GM12878 (cell line): ENCODE data around the gene FBXL7. TPM values are rescaled to one million over a fixed set of nuclear protein-coding genes. Genes with fewer than 3 reads are reported as not detected.

Experiments used
- ATAC-seq: fragments of 200-7000 bp; cut with Tn5 transposase; 3 replicates; pipeline ENCODE4 v1.9.1; 2020; ENCODE audit warnings: mild to moderate bottlenecking, moderate library complexity
- BruUV-seq: library from RNA; stranded (reverse); fragments of 400-500 nt; replicated peaks from 2 replicates; lab custom pipeline; 2021; lab: Mats Ljungman, UMichigan
- CTCF ChIA-PET: fragments of 300-600 bp; sonication (Branson Sonifier 250); formaldehyde crosslinking; extraction: SDS; loops from one replicate; lab custom pipeline; 2021; ENCODE audit warnings: inconsistent platforms; lab: Yijun Ruan, JAX
- POLR2A ChIA-PET: fragments of 350-600 bp; formaldehyde crosslinking; extraction: SDS; loops from one replicate; lab custom pipeline; 2021; ENCODE audit warnings: inconsistent platforms; lab: Charles Lee
- RAD21 ChIA-PET: fragments of 300-600 bp; sonication (Branson Sonifier 250); formaldehyde crosslinking; loops from one replicate; lab custom pipeline; 2023; ENCODE audit warnings: antibody characterized with exemption; ENCODE audit not compliant: unreplicated experiment; lab: Charles Lee
- SMC1A ChIA-PET: fragments of 300-600 bp; sonication (Branson Sonifier 250); formaldehyde crosslinking; loops from one replicate; lab custom pipeline; 2023; ENCODE audit not compliant: unreplicated experiment, uncharacterized antibody; lab: Charles Lee
- DNase-seq: peaks from one replicate; pipeline ENCODE4 v3.0.0-alpha.2; 2011; ENCODE audit warnings: low read depth, low spot score
- FAIRE-seq: peaks from 3 replicates; lab custom pipeline; 2011; peaks lifted over from hg19 to GRCh38; lab: Jason Lieb, UNC
- H2AFZ ChIP-seq: 2 replicates; pipeline ENCODE4 v1.6.0; 2011; ENCODE audit warnings: low read depth, low read length, control low read depth; ENCODE audit not compliant: control insufficient read depth
- H3K27ac ChIP-seq: 2 replicates; pipeline ENCODE4 v1.5.1; 2011; ENCODE audit warnings: control low read depth; ENCODE audit not compliant: control insufficient read depth, insufficient read depth
- H3K27me3 ChIP-seq, 2 experiments: replicated peaks in 1 of 2; 2 replicates each; pipeline versions ENCODE4 v1.6.0 to v1.6.1; 2011; ENCODE audit warnings: low read length in 1 of 2; ENCODE audit not compliant: control insufficient read depth in 2 of 2, insufficient read depth in 2 of 2
- H3K36me3 ChIP-seq, 2 experiments: 2 replicates each; pipeline ENCODE4 v1.5.1; 2011; ENCODE audit warnings: low read length in 1 of 2; ENCODE audit not compliant: control insufficient read depth in 2 of 2, insufficient read depth in 2 of 2
- H3K4me1 ChIP-seq: 2 replicates; pipeline ENCODE4 v1.6.1; 2011; ENCODE audit warnings: mild to moderate bottlenecking, low read length, moderate library complexity, mixed read lengths; ENCODE audit not compliant: control insufficient read depth, insufficient read depth
- H3K4me2 ChIP-seq: 2 replicates; pipeline ENCODE4 v1.6.0; 2011; ENCODE audit warnings: control low read depth; ENCODE audit not compliant: control insufficient read depth, insufficient read depth
- H3K4me3 ChIP-seq: fragments of 200-600 bp; sonication (generic); 2 replicates; pipeline ENCODE4 v1.5.1; 2016
- H3K79me2 ChIP-seq: 2 replicates; pipeline ENCODE4 v1.6.0; 2011; ENCODE audit warnings: low read length; ENCODE audit not compliant: control insufficient read depth, insufficient read depth
- H3K9ac ChIP-seq: 2 replicates; pipeline ENCODE4 v1.8.0; 2011; ENCODE audit warnings: low read length, control low read depth, mixed read lengths; ENCODE audit not compliant: control insufficient read depth, insufficient read depth
- H3K9me3 ChIP-seq: replicated peaks from 3 replicates; pipeline ENCODE4 v1.5.1; 2011; ENCODE audit warnings: mild to moderate bottlenecking, low read length; ENCODE audit not compliant: control insufficient read depth, insufficient read depth
- H4K20me1 ChIP-seq: 2 replicates; pipeline ENCODE4 v1.6.0; 2011; ENCODE audit not compliant: control insufficient read depth, insufficient read depth
- ATF7 ChIP-seq: fragments of 450-650 bp; IDR thresholded peaks from 2 replicates; pipeline ENCODE4 v1.6.1; 2016; ENCODE audit warnings: low read depth, mild to moderate bottlenecking
- BACH1 ChIP-seq: fragments of 450-650 bp; IDR thresholded peaks from 2 replicates; pipeline ENCODE4 v1.6.1; 2017; ENCODE audit warnings: mild to moderate bottlenecking, borderline replicate concordance
- EGR1 ChIP-seq, 2 experiments: IDR thresholded peaks; 1 replicate in 1 of 2; 2 replicates in 1 of 2; pipeline ENCODE4 v1.6.1; 2011 to 2012; ENCODE audit warnings: low read depth in 2 of 2, low read length in 2 of 2, borderline replicate concordance in 1 of 2, mild to moderate bottlenecking in 1 of 2, moderate library complexity in 1 of 2
- ESRRA ChIP-seq: IDR thresholded peaks from 2 replicates; pipeline ENCODE4 v1.6.1; 2012; ENCODE audit warnings: mild to moderate bottlenecking, low read length, improper control_type of control experiment
- NFYA ChIP-seq: IDR thresholded peaks from 2 replicates; pipeline ENCODE4 v1.6.1; 2011; ENCODE audit warnings: low read depth, mild to moderate bottlenecking, low read length, improper control_type of control experiment, borderline replicate concordance
- NR2C1 ChIP-seq: fragments of 450-650 bp; IDR thresholded peaks from 2 replicates; pipeline ENCODE4 v1.6.1; 2017; ENCODE audit warnings: antibody characterized with exemption, mild to moderate bottlenecking, moderate library complexity
- POLR2AphosphoS5 ChIP-seq: IDR thresholded peaks from 2 replicates; pipeline ENCODE4 v1.6.1; 2011; ENCODE audit warnings: mild to moderate bottlenecking, low read length, inconsistent platforms
- POU2F2 ChIP-seq: IDR thresholded peaks from 3 replicates; pipeline ENCODE4 v1.6.1; 2011; ENCODE audit warnings: low read depth, mild to moderate bottlenecking, low read length, borderline replicate concordance
- TCF3 ChIP-seq: IDR thresholded peaks from 2 replicates; pipeline ENCODE4 v1.6.1; 2012; ENCODE audit warnings: low read depth, mild to moderate bottlenecking, low read length, borderline replicate concordance; ENCODE audit not compliant: insufficient read depth
- ZBTB11 ChIP-seq: fragments of 450-650 bp; formaldehyde crosslinking; IDR thresholded peaks from 2 replicates; pipeline ENCODE4 v1.5.0; 2022; ENCODE audit warnings: mild to moderate bottlenecking, missing genetic modification characterization
- ZBTB4 ChIP-seq: fragments of 450-650 bp; formaldehyde crosslinking; IDR thresholded peaks from 2 replicates; pipeline ENCODE4 v1.4.0; 2022; ENCODE audit warnings: mild to moderate bottlenecking, moderate library complexity
- WGBS: methylation state at CpG from one replicate; pipeline ENCODE4 v1.1.6; 2016; ENCODE audit warnings: low lambda C conversion rate; ENCODE audit not compliant: insufficient replicate concordance, insufficient coverage; ENCODE audit errors: missing lambda C conversion rate; 5-methylcytosine and 5-hydroxymethylcytosine counted together
- in situ Hi-C: fragments of 300-500 bp; cut with MboI; formaldehyde crosslinking; loops from 9 replicates; pipeline ENCODE4 v1.14.3; 2018; ENCODE audit warnings: mixed read lengths
- intact Hi-C: fragments of 100-400 bp; cut with micrococcal nuclease; formaldehyde crosslinking; loops from one replicate; pipeline ENCODE4 v1.14.2; 2022; ENCODE audit not compliant: unreplicated experiment
- polyA plus RNA-seq, 11 experiments: library from polyadenylated mRNA; depleted of rRNA in 4 of 11; unstranded in 6 of 11; stranded (reverse) in 5 of 11; fragments of >200 nt; fragmentation: Nextera tagmentation in 4 of 11; fragmentation: Illumina TruSeq in 1 of 11; extraction: Ambion mirVana in 4 of 11; extraction: Trizol in 1 of 11; gene quantifications; 1 replicate in 1 of 11; 2 replicates in 10 of 11; pipeline versions ENCODE4 v1.2.1 to v1.2.3, GENCODE V29; 2011 to 2016; ENCODE audit warnings: inconsistent platforms in 2 of 11, missing spikeins in 2 of 11, low read depth in 1 of 11
- total RNA-seq, 4 experiments: library from RNA; depleted of rRNA in 3 of 4; stranded (reverse); fragments of >200 nt in 3 of 4; fragmentation: Illumina TruSeq in 1 of 4; extraction: Trizol in 1 of 4; gene quantifications; 2 replicates each; pipeline versions ENCODE4 v1.2.1 to v1.2.3, GENCODE V29; 2013 to 2021

The FBXL7 gene
- total and polyA plus RNA-seq, 10 of the 15 experiments (the other 5 are each of a cell fraction or from before 2014, with no cell fraction given), result 0.03 to 0.44 (median 0.16) TPM

GRCh38 chr5:15938961-15939360, 439.0 kb downstream of the FBXL7 start:
- ChIA-PET POLR2A (no interaction called here), CTCF (no interaction called here), RAD21 (no interaction called here), SMC1A (no interaction called here)
- intact Hi-C loops, result no loop called here
- Histone ChIP-seq H3K4me1 (no peaks in the 10 kb centered on the region), H3K79me2 (no peaks in the 10 kb centered on the region), H3K9me3 (no peaks in the 10 kb centered on the region), H4K20me1 (no peaks in the 10 kb centered on the region), H2AFZ (no peak overlapping the region), H3K27me3 (no peaks in the 10 kb centered on the region), H3K36me3 (no peaks in the 10 kb centered on the region), H3K9ac (no peak overlapping the region), H3K4me2 (no peak overlapping the region), H3K4me3 (no peak overlapping the region), H3K27ac (no peak overlapping the region)
- no TSS peak for BruUV-seq
- WGBS, result 0% methylated on average over 1 of the region's 1 CpG
- no peak for DNase-seq
- in situ Hi-C loops, result no loop called here
- TF ChIP-seq EGR1 (IDR thresholded peaks at IDR 0.05; ENCODE audit: borderline replicate concordance in 1 of 2, low read depth in 2 of 2, low read length in 2 of 2), result no peak
- no peak for TF ChIP-seq ZBTB11 (CRISPR knock-in tag)
- no peak for TF ChIP-seq POLR2AphosphoS5
- TF ChIP-seq TCF3, result no peak
- TF ChIP-seq ATF7, result no peak
- no peak for TF ChIP-seq NR2C1
- no peak for TF ChIP-seq ZBTB4
- TF ChIP-seq NFYA, result no peak
- TF ChIP-seq ESRRA, result no peak
- TF ChIP-seq BACH1, result no peak
- no peak for TF ChIP-seq POU2F2
- ATAC-seq, result no peak
- FAIRE-seq, result no peak
